GM18517 (cell line): ENCODE data around the gene ASB6.
"Not testable (repeated sequence)": the region's sequence is repeated elsewhere in the genome, so short reads cannot be mapped to it uniquely, and the experiment has no call there.

ENCODE experiments used
- ATAC-seq: cut with Tn5 transposase; IDR thresholded peaks from one replicate; pipeline ENCODE4 v1.9.1; 2021; ENCODE audit warnings: mild to moderate bottlenecking, moderate library complexity; ENCODE audit not compliant: unreplicated experiment

The ASB6 gene

DNA sequence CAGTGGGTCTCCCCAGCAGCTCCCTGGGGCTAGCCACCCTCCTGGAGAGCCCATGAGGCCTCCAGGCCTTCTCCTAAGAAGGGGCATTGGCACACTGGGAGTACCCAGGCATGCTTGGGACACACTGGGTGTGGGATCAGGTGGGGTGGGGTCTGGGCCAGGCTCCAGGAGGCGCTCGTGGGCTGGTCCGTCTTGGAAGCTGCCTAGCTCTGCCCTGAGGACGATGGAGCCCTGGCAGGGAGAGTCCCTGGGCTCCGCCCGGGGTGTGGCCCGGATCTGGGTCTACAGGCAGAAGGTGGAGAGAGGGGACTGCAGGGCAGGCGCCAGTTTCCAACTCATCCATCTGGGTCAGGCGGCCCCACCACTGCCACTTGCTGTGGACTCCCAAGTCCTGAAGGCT lies 25.9 kb upstream of the ASB6 start:
- no peak for ATAC-seq

DNA sequence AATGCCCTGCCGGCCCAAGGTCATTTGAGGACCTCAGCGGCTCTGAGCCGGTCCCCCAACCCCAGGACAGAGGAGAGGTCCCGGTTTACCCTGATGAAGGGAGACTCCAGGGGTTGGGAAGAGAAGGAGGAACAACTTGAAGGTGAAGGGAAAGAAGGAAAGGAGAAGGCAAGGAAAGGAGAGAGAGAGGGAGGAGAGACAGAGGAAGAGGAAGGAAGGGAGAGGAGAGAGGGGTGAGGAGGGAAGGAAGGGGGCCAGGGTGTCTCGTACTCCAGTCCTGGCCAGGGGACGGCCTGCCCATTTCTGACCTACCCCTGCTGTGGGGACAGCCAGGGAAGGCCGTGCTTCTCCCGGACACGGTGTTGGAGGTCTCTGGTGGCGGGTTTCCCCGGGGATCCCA lies 25.4 kb upstream of the ASB6 start:
- no peak for ATAC-seq

DNA sequence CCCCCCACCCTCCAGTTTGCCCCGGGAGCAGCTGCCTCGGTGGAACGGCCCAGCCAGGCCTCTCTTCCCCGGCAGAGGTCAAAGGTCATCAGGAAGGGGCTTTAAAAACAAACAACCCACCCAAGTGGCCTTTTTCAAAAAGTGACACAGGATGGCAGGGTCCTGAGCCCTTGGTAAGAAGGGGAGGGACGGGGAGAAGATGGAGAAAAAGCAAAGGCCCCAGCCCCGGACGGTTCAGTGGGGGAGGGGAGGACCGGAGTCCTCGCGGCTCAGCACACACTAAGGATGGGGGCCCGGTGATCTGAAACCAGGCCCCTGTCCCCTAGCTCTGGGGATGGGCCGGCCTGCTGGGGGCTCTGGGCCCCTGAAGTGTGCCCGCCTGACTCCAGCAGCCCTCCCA lies 24.6 kb upstream of the ASB6 start:
- no peak for ATAC-seq

DNA sequence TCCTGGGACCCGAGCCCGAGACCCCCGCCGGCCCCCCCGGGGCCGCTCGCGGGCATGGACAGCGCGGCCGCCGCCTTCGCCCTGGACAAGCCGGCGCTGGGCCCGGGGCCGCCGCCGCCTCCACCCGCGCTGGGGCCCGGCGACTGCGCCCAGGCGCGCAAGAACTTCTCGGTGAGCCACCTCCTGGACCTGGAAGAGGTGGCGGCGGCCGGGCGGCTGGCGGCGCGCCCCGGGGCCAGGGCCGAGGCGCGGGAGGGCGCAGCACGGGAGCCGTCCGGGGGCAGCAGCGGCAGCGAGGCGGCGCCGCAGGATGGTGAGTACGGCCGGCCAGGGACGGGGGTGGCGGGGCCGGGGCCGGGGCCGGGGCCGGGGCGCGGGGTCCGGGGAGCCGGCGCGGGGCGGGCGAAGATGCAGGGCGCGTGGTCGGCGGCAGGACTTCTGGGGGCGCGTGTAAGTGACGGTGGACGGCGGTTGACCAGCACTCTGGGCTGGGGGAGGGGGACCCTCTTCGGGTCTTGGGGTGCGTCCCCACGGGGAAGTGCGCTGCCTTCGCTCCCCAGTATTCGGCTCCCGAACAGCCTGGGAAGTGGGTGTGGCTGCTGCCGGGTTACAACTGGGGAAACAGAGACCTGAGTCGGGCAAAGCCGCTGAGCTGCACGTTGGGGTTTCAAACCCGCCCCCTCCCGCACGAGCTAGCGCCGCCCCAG lies 24.0 kb upstream of the ASB6 start:
- ATAC-seq, result no peak

DNA sequence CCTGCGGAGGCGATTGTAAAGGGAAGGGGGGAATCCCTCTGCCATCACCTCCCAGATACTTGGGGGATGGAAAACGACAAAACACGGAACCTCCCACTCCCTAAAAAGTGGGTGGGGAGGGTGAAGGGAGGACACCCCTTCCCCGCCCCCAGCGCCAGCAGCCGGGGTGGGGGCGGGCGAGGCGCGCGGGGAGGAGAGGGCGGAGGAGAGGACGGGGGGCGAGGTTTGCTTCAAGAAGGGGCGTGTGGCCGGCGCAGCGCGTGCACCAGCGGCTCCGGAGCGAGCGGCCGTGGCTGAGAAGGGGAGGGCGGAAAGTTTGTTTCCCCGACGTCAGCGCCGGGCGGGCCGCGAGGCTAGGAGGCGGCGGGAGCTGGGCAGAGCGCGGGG lies 23.4 kb upstream of the ASB6 start, which contains the start of gene PRRX2:
Gene PRRX2, plus strand, starts transcription at position 259 of the 387 bp plus-strand sequence. CDS start 221 bp downstream, outside the sequence.
- ATAC-seq, result no peak

DNA sequence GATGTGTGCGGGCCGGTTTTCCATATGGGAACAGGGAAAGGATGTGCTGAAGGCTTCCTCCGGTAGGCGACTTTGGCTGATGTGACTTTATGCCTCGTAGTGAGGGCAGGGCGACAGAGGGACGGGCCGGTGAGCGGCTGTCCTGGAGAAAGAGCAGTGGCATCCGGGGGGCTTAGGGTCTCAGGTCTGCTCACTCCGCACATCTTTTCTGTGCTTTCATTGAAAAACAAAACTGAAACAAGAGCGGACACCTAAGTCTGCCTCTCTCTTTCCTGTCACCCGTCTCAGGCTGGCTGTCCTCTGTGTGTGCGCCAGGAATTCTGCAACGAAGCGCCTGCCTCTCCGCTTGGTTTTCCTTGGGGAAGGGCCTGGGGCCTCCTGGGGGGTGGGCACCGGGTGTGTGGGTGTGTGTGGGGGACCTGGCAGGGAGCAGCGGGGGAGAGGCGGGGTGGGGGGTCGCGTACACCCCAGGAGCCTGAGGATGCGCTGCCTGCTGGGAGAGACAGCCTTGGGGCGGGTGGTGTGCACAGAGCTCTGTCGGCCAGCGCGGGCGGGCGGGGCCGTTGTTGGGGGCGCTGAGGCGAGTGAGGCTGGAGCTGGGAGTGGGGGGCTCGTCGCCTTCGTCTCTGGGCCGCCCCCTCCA lies 22.9 kb upstream of the ASB6 start:
- ATAC-seq, result no peak

DNA sequence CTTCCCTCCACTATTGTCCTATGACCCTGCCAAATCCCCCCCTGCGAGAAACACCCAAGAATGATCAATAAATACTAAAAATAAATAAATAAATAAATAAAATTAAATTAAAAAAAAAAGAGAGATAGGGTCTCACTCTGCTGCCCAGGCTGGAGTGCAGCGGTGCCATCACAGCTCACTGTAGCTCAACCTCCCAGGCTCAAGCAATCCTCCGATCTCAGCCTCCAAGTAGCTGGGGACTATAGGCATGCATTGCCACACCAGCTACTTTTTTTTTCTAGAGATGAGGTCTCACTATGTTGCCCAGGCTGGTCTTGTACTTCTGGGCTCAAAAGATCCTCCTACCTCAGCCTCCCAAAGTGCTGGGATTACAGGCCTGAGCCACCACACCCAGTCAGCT lies 20.3 kb upstream of the ASB6 start:
- not testable (repeated sequence) for ATAC-seq

DNA sequence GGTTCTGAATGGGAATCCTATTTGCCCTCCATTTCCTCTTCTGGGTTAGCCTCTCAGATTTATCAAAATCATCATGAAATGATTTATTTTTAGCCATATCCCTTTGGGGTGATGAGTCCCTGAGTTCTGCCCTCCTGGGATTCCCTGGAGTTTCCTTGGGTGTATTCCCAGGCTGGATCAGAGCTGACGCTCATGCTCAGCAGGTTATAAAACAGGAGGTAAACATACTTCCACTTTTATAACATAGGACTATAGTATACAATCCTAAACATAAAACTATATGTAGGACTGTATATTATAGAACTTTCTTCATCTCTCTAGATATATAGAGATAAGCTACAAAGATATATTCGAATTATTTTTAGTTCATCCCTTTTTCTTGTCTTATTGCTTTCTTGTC lies 19.1 kb upstream of the ASB6 start:
- ATAC-seq, result no peak

DNA sequence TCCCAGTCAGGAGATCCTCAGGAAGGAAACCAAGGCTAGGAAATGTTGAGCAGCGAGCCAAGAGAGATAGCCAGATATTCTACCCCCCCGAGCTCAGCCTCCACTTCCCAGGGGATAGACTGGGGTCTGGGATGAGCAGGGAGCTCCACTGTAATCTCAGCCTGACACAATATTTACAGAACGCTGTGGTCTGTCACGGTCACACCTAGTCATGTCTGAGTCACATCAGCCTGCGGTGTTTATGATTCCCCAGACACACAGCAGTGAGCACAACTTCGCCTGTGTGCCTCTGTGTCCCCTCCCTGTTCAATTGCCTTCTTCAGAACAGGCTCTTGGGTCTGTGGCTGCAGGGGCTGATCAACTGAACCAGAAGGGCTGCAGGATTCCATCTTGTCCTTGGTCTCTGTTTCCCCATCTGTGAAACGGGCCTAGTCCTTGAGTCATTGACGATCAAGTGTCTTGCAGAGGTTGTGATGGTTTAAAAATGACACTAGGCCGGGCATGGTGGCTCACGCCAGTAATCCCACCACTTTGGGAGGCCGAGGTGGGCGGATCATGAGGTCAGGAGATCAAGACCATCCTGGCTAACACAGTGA lies 14.9 kb upstream of the ASB6 start:
- no peak for ATAC-seq

DNA sequence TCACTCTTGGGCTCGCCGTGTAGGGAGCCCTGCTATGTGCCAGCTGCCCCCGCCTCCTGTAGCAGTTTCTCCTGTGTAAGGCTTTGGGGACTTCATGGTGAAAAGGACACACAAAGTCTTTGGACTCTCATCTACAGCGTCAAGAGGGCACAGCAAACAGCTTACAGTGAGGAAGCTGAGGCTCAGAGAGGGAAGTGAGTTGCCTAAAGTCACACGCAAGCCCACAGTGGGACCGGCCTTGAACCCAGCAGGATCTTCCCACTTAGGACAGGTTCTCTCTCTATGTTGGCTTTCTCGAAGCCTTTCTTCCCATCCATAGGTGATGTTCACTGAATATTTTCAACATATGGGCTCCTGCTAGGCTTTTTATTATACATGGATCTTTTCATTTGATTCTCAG lies 13.7 kb upstream of the ASB6 start:
- ATAC-seq, result no peak

DNA sequence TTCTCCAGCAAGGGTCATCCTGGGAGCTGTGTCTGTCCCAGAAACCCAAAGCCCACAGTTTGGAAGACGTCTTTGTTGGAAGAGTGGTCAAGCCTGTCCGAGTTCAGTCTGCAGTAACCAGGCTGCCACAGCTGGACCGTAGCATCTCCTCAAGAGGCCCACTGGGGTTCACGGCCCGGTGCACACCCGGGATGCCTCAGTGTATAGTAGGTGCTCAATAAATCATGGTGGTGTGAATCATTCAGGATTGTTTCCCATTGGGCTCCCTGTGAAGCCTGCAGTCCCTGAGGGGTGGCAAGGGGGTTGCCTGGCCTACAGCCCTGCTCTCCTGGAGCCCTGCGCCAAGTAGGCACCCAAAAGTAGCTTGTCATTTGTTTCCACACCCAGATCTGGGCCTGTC lies 13.2 kb upstream of the ASB6 start:
- no peak for ATAC-seq

DNA sequence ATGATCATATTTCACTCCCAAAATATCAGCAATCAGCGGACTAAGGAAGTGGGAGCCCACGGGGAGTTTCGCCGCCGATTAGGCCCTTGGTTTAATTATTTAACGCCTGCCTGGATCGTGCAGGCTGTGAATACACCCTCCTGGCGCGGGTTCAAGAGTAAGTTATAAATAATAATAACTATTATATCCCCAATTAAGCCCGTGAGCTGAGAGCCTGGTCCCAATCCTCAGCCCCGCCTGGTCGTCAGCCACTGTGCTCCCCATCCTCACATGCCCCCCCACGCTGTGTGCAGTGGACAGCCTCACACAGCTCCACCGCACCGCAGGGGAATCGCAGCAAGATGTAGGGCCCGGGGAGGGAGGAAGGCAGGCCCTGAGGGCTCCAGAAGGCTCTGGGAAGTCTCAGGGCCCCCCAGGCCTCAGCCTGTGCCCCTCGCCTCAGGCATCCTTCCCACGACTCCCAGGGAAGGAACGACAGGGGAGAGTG lies 12.6 kb upstream of the ASB6 start:
- ATAC-seq, result no peak

DNA sequence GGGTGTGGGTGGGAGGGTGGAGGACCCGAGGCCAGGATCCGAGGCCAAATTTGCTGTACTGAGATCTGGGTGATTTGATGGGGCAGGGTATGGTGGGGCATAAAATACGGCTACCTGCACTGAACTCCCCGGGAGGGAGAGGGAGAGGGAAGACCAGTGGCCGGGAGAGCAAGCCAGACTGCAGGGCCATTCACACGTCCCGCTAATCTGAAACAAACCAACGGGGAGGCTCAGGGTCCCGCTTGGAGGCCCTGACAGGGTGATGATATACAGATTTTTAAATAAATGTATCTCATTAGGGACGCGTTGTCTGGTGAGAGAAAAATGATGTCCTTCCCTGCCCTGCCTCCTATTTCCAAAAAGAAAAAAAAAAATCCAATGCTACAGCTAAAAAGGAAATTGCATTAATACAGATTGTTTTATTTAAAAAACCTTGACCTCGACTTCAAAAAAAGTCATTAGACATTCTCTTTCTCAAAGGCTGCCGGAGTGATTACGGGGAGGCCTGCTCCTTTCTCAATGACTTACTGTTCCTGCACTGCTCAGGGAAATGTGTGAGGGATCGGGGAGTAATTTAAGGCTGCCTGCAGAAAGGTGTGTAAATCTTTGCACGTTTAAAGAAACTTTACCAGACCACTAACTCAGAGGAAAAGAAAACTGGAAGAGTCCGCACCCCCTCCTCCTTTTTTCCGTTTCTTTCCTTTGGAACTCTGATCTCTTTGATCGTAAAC lies 12.0 kb upstream of the ASB6 start:
- ATAC-seq, result no peak

DNA sequence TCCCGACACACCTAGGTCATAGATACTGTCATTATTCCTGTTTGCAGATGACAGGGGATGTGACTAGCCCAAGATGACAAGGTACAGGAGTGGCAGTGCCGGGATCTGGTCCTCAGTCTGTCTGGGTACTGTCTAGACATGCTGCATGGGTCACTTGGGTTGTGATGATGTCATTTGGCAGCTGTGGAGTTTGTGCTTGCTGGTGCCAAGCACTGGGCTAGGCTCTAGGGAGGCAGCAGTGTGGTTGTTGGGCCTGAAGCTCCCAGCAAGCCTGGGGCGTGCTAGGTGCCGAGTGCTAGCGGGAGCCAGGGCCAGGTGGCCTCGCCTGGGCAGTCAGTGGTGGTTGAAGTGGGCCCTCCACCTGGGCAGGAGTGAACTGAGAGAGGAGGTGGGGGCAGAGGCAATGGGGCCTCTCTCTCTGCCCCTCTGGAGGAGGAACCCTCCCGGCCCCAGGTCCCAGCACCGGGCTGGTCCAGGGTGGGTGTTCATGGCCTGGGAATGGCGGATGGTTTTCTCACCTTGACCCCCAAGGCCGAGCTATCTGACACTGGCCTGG lies 8.8 kb upstream of the ASB6 start:
- ATAC-seq, result no peak

DNA sequence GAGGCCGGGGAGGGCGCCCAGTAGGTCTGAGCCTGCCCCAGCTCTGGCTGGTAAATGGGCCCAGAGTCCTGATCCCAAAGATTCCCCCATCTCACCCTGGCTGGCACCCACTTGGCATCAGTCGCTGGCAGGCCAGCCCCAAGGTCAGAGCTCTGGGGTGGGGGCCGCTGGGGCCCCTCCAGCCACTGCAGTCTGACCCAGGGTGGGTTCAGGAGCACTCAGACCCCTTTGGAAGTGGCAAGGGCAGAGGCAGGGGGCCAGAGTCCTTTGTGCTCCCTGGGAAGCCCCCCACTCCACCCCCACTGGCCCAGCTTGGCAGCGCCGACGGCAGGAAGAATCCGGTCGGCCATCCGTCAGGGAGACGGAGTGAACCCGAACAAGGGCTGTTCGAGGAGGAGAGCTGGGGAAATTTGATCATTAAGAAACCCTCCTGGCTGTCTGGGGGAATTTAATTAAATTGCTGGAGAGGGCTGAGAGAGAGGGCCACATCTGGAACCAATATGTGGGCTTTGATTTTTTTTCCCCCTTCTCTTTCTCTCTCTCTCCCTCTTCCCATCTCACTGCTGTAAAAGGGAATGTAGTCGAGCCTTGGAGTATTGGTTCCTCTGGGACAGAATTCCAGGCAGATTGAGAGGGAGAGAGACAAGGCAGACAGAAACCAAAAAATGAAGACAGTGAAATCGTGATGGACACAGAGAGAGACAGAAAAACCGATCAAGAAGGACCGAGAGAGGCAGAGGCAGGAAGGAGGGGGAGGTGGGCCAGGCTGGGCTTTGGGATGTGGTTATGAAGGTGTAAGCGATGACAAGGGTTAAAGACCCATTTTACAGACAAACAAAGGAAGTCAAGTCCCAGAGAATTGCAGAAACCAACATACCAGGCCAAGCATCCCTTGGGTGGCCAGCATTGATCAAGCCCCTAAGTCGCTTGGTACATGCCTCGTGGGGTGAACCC lies 8.1 kb upstream of the ASB6 start:
- ATAC-seq, result no peak

DNA sequence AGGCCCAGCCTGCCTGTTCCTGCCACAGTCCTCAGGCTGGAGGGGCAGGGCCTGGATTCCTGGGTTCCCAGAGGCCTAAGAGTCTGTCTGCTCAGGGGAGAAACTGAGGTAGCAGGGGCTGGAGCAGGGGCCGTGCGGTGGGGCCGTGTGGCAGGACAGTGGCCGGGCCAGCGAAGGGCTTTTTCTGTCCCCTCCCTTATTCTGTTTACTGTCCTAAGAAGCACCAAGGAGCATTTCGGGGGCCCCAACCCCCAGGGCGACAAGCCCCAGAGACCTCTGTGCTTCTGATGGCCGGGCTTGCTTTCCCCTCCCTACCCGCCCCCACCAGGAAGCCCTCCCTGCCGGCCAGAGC lies 6.8 kb upstream of the ASB6 start:
- ATAC-seq, result no peak

DNA sequence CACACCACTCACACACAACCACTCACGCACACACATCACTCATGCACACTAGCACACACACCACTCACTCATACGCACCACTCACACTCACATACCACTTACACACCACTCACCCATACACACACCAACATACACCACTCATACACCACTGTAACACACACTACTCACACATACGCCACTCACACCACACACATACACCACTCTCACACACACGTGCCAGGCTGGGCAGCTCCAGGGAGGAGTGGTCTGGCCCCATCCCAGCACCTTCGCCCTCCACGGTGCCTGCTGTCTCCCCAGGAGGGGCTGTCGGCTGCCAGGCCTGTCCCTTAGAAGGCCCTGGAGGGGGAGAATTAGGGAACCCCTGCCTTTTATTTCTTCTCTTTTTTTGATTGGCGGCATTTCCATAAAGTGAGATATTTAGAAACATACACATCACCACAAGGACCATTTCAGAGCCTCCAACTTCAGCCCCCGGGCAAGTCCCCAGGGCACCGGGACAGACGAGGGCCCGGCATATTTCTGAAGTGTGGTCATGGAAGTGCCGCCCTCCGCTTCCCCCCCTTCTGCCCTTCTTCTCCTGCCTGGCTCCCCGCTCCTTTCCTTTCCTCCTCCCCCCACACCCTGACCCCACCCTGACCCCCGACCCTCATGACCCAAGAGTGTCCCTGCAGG lies 6.3 kb upstream of the ASB6 start:
- no peak for ATAC-seq

DNA sequence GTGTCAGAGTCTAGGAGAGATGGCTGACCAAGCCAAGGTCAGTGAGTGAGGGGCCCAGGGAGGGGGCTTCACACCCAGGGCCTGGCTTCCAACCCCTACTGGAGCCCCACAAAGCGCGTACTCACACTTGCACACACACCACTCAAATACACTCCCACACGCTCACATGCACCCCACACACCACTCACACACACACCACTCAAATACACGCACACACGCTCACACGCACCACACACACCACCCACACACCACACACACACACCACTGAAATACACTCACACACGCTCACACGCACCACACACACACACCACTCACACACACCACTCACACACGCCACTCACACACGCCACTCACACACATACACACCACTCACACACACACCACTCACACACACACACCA lies 5.7 kb upstream of the ASB6 start:
- ATAC-seq, result no peak

DNA sequence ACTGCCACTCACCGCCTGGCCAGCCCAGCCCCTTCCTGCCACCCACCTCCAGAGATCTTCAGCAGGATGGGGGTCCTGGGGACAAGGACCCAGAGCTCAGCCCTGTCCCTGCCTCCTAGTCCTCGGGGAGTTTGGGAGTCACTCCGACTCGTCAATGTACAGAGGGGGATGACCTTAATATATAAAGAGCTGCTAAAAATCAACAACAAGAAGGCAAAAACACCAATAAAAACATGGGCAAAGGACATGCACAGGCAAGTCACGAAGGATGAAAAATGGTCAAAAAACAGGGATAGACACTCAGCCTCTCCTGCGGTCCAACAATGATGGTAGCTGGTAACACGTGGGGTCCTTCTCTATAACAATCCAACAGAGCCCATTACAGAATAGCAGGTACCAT lies 4.7 kb upstream of the ASB6 start:
- ATAC-seq, result no peak

DNA sequence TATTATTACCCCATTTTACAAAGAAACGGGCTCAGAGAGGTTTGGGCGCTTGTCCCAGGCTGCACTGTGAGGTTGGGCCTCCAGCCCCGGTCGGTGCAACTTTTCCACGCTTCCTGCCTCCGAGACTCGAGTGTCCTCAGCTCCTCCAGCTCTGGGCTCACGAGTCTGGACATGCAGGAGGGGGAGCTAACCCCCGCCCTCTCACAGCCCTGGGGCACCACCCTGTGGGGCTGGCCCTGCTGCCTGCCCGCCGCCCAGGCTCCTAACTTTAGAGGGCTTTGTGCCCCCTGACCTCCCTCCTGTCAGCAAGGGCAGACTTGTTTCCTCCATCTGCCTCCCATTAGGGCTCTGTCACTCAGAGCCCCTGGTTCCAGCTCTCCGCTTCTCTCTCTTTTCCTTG lies 4.3 kb upstream of the ASB6 start:
- ATAC-seq, result no peak
